Embryonic facial prominence (tissue), 1 donor: ENCODE results near the gene RGS17.

Source experiments
- DNase-seq: peaks from one replicate; pipeline ENCODE4 v3.0.0-alpha.2; 2016; ENCODE audit errors: extremely low spot score

RGS17 gene

DNA sequence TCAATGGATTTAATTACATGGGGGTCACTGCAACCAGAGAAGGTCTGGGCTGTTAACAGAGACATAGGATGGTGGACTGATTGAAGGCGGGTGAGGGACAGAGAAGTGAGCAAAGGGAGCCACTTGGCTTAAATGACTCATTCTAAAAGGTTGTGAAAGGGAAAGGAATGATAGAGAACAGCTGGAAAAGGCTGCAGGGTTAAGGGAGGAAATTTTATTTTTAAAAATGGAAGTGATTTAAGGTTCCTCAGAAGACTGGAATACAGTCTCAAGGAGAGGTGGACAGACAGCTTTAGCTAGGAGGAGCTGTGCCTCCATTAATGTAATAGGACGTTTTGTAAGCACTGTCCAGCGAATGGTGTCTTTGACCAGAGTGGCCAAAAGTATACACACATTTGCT is 46.7 kb downstream of the RGS17 start:
- no peak for DNase-seq

DNA sequence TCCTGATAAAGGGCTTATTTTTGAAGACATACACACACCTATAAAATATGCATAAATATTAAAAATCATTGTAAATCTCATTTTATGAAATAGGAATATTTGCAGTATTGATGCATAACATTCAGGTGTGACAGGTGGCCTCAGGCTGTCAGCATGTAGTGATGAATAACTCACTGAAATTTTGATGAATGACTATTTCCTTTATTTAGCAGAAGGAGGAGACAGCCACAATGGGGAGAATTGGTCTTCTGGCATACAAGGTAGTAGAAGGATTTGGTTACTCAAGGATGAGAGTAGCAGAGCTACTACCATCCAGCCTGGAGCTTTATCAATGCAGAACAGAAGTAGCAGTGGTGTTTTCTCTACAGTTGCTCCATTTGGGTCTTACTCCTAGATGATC is 47.2 kb downstream of the RGS17 start:
- DNase-seq: no peak

DNA sequence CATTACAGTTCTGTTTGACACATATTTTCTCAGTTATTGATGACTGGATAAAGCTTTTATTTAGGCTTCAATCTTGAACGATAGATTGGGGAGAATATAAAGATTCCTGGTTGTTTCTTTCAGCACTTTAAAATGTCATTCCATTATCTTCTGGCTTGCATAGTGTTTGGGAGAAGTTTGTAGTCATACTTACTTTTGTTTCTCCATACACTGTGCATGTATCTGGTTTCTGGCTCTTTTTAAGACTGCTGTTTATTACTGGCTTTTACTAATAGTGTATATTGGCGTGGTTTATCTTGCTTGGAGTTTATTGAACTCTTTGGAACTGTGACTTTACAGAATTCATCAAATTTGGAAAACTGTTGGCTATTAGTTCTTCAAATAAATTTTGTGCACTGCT is 49.2 kb downstream of the RGS17 start:
- DNase-seq: no peak

DNA sequence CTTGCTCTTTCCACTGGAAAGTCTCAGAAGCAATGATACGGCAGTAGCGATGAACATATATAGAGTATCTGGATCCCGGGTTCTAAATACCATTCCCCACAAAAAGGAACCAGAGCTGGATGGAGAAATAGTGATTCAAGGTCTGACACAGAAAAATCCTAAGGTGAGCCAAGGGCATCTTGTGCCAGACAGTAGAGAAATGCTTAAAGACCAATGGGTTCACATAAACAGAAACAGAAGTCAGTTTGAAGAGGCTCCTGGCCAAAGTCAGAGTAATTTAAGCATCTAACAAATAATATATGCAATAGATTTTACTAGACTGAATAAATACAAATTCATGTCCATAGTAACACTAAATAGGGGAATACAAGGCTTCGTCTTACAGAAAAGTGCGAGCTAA is 54.7 kb downstream of the RGS17 start:
- DNase-seq: no peak

DNA sequence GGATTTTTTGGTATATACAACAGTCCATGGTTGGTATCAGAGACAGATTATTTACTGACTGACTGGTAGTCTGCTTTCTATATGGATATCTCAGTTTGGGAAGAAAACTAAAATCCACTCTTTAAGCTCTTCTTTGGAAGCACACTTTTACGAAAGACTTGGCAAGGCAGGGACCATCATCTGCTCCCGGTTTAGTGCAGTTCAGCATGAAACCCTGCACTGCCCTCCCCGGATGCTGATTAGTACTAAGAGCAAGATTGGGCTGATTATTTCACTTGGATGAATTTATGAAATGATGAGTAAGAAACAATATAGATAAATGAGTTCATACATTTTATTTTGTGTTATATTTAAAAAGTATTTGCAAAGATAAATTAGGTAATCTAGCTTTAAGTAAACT is 56.3 kb downstream of the RGS17 start:
- DNase-seq: no peak

DNA sequence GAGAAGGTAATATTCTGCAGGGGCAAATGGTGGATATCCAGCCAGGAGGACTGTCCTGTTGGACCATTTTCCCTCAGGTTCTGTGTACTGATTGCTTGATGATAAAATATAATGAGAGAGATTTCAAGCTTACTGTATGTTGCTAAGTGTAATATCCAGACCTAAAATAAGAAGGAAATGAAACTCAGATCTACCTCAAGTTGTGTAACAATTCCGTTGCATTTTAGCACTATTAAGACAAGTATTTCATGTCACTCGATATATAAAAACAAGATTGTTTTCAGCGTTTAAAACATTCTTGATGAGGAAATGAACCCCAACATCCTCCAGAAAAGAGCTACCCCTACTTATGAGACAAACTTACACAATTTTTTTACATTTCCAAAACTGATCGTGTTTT is 57.2 kb downstream of the RGS17 start:
- DNase-seq: no peak

DNA sequence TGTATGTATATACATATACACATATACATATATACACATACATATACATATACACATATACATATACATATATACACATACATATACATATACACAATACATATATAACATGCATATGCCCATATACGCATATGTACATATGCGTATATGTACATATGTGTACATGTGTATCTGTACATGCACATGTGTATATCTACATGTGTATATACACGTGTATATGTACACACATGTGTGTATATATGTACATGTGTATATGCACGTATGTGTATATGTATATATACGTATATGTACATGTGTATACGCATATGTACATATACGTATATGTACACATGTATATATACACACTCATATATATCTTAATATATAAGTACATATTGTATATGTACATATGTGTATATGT is 60.3 kb downstream of the RGS17 start:
- DNase-seq: no peak

DNA sequence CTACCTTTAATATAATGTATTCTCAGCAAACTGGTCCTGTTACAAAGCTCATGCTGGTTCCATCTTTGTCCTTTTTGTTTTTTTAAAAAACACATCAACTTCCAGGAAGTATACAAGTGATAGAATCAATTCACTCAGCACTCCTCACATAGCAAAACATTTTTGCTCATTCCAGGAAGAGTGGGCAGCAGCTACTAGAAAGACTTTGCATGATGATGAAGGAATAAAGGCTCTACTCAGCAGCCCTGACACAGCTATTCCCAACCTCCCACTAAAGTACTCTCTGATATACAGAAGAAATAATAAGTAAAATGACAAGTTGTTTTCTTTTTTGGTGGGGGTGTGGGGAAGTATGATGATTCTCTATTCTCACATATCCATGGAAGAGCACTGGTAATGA is 61.2 kb downstream of the RGS17 start:
- no peak for DNase-seq

DNA sequence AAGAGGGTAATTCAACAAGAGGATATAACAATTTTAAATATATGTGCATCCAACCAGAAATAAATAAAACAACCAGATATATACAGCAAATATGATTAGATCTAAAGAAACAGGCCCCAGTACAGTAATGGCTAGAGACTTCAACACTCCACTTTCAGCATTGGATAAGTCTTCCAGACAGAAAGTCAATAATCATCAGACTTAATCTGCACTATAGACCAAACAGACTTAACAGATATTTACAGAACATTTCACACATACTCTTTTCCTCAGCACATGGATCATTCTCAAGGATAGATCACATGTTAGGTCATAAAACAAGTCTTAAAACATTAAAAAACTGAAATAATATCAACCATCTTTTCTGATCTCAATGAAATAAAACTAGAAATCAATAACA is 65.9 kb downstream of the RGS17 start:
- no peak for DNase-seq

DNA sequence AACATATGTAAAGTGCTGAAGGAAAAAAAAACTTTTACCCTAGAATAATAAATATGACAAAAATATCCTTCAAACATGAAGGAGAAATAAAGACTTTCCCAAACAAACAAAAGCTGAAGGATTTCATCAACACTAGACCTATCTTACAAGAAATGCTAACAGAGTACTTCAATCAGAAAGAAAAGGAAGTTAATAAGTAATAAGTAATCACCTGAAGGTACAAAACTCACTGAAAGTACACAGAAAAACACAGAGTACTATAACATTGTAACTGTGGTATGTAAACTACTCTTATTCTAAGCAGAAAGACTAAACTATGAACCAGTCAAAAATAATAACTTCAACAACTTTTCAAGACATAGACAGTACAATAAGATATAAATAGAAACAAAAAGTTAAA is 67.1 kb downstream of the RGS17 start:
- DNase-seq: no peak

DNA sequence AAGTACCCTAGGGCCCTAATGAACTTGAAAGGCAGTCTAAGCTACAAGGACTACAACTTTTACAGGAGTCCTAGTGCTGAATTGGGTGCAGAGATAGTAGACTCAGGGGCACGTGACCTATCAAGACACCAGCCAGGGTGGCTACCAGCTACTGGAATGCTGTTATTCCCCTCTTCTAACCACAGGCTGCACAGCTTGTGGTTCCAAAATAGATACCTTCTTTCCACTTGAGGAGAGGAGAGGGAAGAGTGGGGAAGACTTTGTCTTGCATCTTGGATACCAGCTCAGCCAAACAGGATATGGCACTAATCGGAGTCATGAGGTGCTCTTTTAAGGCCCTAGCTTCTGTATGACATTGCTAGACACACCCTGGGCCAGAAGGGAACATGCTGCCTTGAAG is 68.6 kb downstream of the RGS17 start:
- DNase-seq: no peak

DNA sequence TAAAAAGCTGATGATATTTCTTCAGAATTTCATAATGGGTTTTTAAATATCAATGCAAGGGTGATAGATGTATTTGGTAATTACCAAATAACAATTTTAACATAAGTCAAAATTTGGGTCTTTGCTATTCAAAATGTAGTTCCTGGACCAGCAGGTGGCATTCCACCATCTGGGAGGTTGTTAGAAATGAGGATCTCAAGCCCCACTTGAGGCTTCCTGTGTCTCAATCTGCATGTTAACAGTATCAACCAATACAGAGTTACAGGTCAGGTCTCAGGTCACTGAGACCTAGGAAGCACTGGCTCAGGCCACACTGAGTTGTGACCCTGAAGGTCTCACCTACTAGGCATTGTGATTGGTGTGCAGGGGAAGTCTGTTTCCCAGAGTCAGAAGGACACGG is 71.3 kb downstream of the RGS17 start:
- DNase-seq: no peak

DNA sequence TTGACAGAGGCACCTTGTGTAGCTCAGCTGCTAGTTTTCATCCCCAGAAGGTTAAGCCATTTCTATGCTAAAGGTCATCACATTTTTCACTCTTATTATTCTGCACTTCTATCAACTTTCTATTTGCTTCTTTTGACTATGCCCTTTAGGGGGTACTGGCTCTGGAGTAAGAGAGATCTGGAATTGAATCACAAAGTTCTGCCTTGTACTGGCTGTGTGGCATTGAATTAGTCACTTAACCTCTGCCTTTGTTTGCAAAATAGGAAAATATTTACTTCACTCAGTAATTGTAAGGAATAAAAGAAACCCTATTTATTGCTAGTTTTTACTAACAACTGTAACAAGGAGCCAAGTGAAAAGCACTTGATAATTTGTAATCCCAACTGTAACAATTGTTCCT is 71.8 kb downstream of the RGS17 start:
- DNase-seq: no peak

DNA sequence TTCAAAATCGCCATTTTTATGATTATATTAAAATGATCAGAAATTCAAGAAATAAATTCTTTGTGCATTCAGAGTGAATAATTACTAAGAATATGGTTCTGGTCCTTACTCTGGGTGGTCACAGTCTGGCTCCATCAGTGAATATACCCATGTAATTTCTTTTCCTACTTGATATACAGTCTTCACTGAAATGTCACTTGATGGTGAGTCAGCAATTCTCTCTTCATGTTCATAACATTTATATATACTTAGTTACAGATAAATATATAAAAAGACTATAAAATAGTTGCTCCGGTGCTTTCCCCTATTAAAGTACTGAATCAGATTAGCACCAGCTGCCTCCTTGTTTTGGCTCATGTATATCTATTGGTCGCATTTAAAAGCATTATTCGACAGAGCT is 72.2 kb downstream of the RGS17 start:
- DNase-seq: no peak

DNA sequence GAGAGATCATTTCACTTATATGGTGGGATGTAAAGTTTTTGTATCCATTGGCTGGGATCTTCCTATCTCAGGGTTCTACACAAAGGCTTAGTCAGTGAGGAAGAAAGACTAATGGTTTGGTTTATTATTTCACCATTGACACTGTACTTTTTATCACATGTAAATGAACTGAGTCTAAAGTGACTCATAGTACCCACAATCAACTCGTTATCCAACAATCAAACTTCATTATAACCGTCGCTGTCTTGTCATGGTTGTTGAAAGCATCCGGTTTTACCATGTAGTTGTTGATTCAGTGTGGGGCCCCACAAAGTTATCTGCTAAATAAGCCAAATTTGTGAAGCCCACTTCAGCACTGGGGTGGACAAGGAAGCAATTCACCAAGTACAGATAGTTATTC is 72.8 kb downstream of the RGS17 start:
- no peak for DNase-seq

DNA sequence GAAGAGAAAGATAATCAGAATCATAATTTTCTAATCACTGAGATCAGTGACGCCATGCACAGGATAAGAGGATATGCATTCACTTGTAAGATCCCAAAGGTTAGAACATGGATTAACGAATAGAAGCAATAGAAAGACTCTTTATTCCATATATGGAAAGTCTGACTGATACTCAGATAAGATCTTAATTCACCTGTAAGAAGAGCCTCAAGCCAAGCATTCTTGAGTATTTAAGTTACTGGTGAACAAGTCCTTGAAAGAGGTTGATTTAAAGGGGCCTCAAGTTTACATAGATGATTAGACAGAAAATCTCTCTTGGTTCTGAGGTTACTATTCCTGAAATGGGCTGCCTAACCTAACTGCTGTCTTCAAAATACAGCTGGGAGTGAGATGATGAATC is 74.8 kb downstream of the RGS17 start:
- no peak for DNase-seq

DNA sequence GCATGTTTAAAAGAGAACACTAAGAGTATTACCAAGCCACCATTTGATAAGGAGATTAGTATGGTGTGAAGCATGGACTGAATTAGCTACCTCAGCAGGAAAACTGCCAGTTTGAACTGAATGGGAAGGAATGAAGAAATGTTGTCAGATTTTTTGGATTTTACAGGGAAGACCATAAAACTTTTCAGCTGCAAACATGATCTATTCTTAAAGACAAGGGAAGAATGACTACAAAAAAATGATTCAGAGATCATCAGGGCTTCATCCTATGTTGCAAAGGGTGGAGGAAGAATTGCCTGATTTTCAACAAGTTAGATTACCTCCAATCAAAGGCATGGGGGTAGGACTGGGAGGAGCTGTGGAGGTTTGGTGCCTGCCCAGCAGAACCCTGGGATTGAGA is 79.3 kb downstream of the RGS17 start:
- DNase-seq: no peak

DNA sequence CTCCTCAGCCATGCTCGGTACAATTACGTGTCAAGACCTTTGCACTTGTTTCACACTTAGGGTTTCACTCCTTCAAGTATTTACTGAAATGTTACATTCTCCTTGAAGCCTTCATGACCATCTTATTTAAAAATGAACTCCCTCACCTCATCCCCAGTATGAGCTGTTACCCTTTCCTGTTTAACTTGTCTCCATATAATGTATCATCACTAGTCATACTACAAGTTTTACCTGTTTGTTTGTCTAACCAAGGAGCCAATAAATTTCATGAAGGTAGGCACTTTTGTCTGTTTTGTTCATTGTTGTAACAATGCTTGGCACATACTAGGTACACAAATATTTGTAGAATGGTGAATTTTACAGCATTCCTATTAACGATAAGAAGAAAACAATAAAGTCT is 82.5 kb downstream of the RGS17 start:
- DNase-seq: no peak

DNA sequence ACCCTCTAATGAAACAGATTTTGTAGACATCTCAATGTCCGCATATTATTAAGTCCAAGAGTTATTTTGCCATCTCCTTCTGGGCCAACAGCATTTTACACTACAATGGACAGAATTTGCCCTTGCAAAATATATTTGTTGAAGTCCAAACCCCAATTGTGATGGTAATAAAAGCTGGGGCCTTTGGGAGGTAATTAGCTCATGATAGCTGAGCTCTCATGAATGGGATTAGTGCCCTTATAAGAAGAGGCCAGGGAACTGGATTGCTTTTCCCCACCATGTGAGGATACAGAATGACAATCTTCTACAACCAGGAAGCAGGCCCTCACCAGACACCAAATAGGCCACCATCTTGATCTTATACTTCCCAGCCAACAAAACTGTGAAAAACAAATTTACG is 83.7 kb downstream of the RGS17 start:
- no peak for DNase-seq

DNA sequence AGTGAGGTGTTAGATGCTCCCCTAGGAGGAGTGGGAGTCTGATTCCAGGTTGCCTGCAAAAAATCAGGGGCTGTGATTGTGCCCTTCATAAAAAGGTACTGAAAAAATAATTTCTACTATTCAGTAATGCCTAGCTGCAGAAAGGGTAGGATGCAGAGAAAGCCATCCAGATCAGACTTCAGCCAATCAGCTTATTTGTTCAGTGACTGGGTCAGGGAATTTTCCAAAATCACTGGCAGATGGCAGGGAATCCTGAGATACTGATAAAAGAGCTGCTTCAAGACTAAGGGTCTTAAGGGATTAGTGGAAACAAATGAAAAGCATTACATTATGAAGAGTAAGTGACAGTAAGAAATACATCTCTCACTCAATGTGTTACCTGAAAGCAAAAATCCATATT is 85.8 kb downstream of the RGS17 start:
- DNase-seq: no peak

DNA sequence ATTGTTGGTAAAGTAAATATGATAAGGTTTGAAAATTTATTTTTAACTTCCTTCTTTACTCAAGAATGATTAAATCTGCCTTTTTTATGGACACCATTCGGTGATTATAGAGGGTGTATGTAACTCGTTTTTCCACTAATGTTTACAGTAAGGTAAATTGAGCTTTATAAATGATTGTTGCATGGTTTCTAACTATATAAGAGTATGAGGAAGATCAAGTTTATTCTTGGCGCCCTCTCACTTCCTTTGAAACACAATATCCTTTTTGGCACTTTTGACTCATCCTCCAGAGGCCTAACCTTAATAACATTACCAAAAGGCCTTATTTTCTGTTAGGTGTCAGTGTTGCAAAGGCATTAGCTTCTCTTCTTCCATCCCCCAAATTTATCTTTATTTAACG is 86.8 kb downstream of the RGS17 start:
- no peak for DNase-seq

DNA sequence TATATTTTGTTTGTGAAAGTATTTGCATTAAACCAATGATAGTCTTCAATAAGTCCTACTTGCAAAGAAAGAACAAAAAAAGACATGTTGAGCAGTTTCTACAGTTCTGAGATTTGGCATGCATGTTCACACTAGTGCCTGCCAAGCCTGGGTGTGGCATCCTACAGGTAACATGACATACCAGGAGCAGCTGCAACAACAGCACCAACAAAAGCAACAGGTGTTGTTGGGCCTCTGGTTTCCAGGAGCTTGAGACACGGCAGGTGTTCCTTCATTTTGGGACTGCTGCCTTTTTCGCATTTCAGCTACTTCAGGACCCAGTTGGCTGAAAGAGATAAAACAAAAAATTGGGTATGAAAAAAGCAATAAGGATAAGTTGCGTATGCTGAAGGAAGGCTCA is 87.4 kb downstream of the RGS17 start:
- no peak for DNase-seq

DNA sequence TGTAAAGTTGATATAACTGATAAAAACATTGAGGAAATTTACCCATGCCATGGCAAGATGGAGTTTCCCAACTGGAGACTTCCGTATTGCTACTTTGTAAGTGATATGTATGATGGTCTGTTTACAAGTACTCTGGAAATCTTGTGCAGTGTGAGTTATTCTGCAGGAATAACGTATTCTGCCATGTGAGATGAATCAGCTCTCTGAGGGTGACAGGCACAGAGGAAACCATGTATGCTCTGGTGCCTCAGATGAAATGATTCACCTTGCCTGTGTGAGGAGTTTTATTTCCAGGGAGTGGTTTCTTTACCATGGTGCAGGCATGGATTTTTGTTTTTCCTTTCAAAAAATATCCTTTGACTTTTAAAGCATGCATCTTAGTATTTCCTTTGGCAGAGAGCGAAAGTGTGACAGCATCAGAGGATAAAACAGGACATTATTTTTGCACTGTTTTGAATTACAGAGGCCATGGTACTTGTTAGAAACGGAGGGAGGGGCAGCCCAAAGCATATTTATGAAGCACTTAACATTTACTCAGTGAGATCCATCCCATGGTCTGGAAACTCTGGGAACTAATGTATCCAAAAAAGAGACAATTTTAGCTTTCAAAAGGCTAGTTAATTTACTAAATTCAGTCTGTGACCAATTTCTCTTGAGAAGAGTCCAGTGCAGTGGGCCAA is 92.6 kb downstream of the RGS17 start:
- DNase-seq: no peak

DNA sequence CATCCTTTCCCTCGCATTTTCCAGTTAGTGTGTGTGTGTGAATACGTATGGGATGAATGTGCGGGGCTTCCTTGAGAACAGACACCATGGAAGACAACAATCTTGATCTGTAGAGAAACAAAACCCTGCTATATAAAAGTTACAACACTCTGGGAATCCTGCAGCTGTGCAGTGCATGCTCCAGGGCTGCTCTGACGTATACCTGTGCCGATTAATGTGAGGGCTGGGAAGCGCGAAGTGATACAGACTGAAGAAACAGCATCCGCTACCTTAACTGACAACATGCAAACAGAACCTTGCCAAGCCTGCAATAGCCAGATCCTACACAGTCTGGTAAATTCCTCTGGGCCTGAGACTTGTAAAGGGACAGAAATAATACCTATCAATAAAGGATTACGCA is 96.9 kb downstream of the RGS17 start:
- DNase-seq: no peak
